ENCODE results near the gene AP1G2. TPM values are rescaled to one million over a fixed set of nuclear protein-coding genes. Genes with fewer than 3 reads are reported as not detected.

The AP1G2 gene
- polyA plus RNA-seq, 1 of the 3 experiments (the other 2 are of a cell fraction), result 88.3 TPM

GRCh38 chr14:23589606-23590005, 22.0 kb upstream of the AP1G2 start:
- TF ChIP-seq GABPA (IDR thresholded peaks at IDR 0.05; ENCODE audit: low read depth), result no peak
- TF ChIP-seq ELF1 (IDR thresholded peaks at IDR 0.05), result no peak
- TF ChIP-seq POLR2AphosphoS5 (IDR thresholded peaks at IDR 0.05; ENCODE audit: low read depth, low read length), result no peak
- no peak for TF ChIP-seq TEAD4 (IDR thresholded peaks at IDR 0.05; ENCODE audit: borderline replicate concordance, insufficient read depth)
- TF ChIP-seq SMC3 (IDR thresholded peaks at IDR 0.05; ENCODE audit: low read depth, low read length), result no peak
- TF ChIP-seq NRF1 (IDR thresholded peaks at IDR 0.05; ENCODE audit: low read depth, low read length), result no peak
- TF ChIP-seq NFIC (IDR thresholded peaks at IDR 0.05; ENCODE audit: borderline replicate concordance), result no peak
- no peak for TF ChIP-seq REST (IDR thresholded peaks at IDR 0.05; ENCODE audit: low read depth, low read length)
- no peak for TF ChIP-seq RFX5 (IDR thresholded peaks at IDR 0.05; ENCODE audit: low read length)
- WGBS (ENCODE audit: low lambda C conversion rate), result 90% methylated on average over 1 of the region's 2 CpGs
- Histone ChIP-seq H3K79me2 (ENCODE audit: insufficient read depth) (no peaks in the 10 kb centered on the region), H3K4me3 (ENCODE audit: low read depth in 2 of 2, low read length in 1 of 2) (no peak overlapping the region), H3K9me3 (no peaks in the 10 kb centered on the region), H4K20me1 (ENCODE audit: insufficient read depth) (no peaks in the 10 kb centered on the region), H3K36me3 (replicated peaks in 1 of 2; ENCODE audit: control insufficient read depth in 1 of 2, insufficient read depth in 2 of 2, low read length in 1 of 2) (no peaks in the 10 kb centered on the region), H3K27me3 (ENCODE audit: insufficient read depth) (no peaks in the 10 kb centered on the region), H3K4me1 (ENCODE audit: control insufficient read depth in 1 of 2, insufficient read depth in 2 of 2, low read depth in 1 of 2, low read length in 1 of 2) (peaks cover 6 to 7% of the 10 kb centered on the region in 2 experiments; a peak in 3 of 4 replicates), H3K4me2 (0 out of 2 replicates have a peak overlapping the region, but pooled peaks have one; percentile 51), H3K9me2 (no peaks in the 10 kb centered on the region), H3K27ac (ENCODE audit: low read depth in 2 of 2, low read length in 1 of 2) (peak overlapping the region in 1 of 2 experiments; percentile 90; a peak in 2 of 4 replicates), H3F3A (replicated peaks; ENCODE audit: insufficient read depth) (no peaks in the 10 kb centered on the region), H2AFZ (ENCODE audit: low read depth) (peak overlapping the region; percentile 82), H3K9ac (no peak overlapping the region)
- no peak for DNase-seq
- CTCF ChIA-PET, result interaction anchor here (0.5 to 3.6 kb wide), 40 partner anchors 8 to 506 kb away, joined by 3 to 45 read pairs (median 5); partner anchors contain the start of genes AP1G2, DHRS4 and JPH4
- POLR2A ChIA-PET, result interaction anchor here (0.9 to 1.9 kb wide), 3 partner anchors 11 to 463 kb away, joined by 3 to 8 read pairs (median 4); partner anchors contain the start of gene JPH4

- Histone ChIP-seq H3K27me3 (ENCODE audit: insufficient read depth) (no peaks in the 10 kb centered on the region), H3K4me3 (ENCODE audit: low read depth in 2 of 2, low read length in 1 of 2) (no peak overlapping the region; a peak in 1 of 4 replicates), H3K36me3 (replicated peaks in 1 of 2; ENCODE audit: control insufficient read depth in 1 of 2, insufficient read depth in 2 of 2, low read length in 1 of 2) (no peaks in the 10 kb centered on the region), H3K79me2 (ENCODE audit: insufficient read depth) (no peaks in the 10 kb centered on the region), H3K4me1 (ENCODE audit: control insufficient read depth in 1 of 2, insufficient read depth in 2 of 2, low read depth in 1 of 2, low read length in 1 of 2) (peaks cover 6 to 7% of the 10 kb centered on the region in 2 experiments; a peak in 3 of 4 replicates), H3K9ac (no peak overlapping the region), H3F3A (replicated peaks; ENCODE audit: insufficient read depth) (no peaks in the 10 kb centered on the region), H3K9me2 (no peaks in the 10 kb centered on the region), H3K4me2 (0 out of 2 replicates have a peak overlapping the region, but pooled peaks have one; percentile 51), H3K27ac (ENCODE audit: low read depth in 2 of 2, low read length in 1 of 2) (peak overlapping the region in 1 of 2 experiments; percentile 90; a peak in 2 of 4 replicates), H2AFZ (ENCODE audit: low read depth) (peak overlapping the region; percentile 82), H4K20me1 (ENCODE audit: insufficient read depth) (no peaks in the 10 kb centered on the region), H3K9me3 (no peaks in the 10 kb centered on the region)
- peak; percentile 94 for DNase-seq
- ChIA-PET POLR2A (interaction anchor here (0.9 to 1.9 kb wide), 3 partner anchors 10 to 464 kb away, joined by 3 to 8 read pairs (median 4); partner anchors contain the start of gene JPH4), CTCF (interaction anchor here (0.5 to 3.6 kb wide), 55 partner anchors 9 to 526 kb away, joined by 3 to 45 read pairs (median 4); partner anchors contain the start of genes AP1G2, CARMIL3, DCAF11 and DHRS4)
- 7% methylated on average over 5 of the region's 5 CpGs for WGBS (ENCODE audit: low lambda C conversion rate)
- no peak for TF ChIP-seq USF1 (IDR thresholded peaks at IDR 0.05; ENCODE audit: borderline replicate concordance, low read depth)
- no peak for TF ChIP-seq MEF2A (IDR thresholded peaks at IDR 0.05; ENCODE audit: borderline replicate concordance, low read depth)
- TF ChIP-seq TEAD4 (IDR thresholded peaks at IDR 0.05; ENCODE audit: borderline replicate concordance, insufficient read depth), result no peak
- TF ChIP-seq GATA2 (CRISPR knock-in tag; IDR thresholded peaks at IDR 0.05), result peak; percentile 95
- no peak for TF ChIP-seq EZH2phosphoT487 (IDR thresholded peaks at IDR 0.05; ENCODE audit: borderline replicate concordance, low read depth)
- TF ChIP-seq, protein P1, sequence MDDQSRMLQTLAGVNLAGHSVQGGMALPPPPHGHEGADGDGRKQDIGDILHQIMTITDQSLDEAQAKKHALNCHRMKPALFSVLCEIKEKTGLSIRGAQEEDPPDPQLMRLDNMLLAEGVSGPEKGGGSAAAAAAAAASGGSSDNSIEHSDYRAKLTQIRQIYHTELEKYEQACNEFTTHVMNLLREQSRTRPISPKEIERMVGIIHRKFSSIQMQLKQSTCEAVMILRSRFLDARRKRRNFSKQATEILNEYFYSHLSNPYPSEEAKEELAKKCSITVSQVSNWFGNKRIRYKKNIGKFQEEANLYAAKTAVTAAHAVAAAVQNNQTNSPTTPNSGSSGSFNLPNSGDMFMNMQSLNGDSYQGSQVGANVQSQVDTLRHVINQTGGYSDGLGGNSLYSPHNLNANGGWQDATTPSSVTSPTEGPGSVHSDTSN (IDR thresholded peaks at IDR 0.05), result no peak
- TF ChIP-seq, protein P2, sequence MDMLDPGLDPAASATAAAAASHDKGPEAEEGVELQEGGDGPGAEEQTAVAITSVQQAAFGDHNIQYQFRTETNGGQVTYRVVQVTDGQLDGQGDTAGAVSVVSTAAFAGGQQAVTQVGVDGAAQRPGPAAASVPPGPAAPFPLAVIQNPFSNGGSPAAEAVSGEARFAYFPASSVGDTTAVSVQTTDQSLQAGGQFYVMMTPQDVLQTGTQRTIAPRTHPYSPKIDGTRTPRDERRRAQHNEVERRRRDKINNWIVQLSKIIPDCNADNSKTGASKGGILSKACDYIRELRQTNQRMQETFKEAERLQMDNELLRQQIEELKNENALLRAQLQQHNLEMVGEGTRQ (IDR thresholded peaks at IDR 0.05; ENCODE audit: borderline replicate concordance, low read depth, low read length), result no peak
- peak; percentile 90 for TF ChIP-seq NFIC (IDR thresholded peaks at IDR 0.05; ENCODE audit: borderline replicate concordance)
- TF ChIP-seq EP300 (IDR thresholded peaks at IDR 0.05; ENCODE audit: borderline replicate concordance in 1 of 2, low read depth in 1 of 2, low read length in 1 of 2), result peak in 1 of 2 experiments; percentile 83; a peak in 2 of 4 replicates
- peak; percentile 66 for TF ChIP-seq MXI1 (IDR thresholded peaks at IDR 0.05; ENCODE audit: low read depth, low read length)
These were observed 21.4 kb upstream of the AP1G2 start for GRCh38 chr14:23588884-23589598.
